Sigmoid colon (tissue), 4 donors: Measurements from ENCODE around the gene PRPH2.

Source experiments
- EP300 ChIP-seq, 4 donors: sonication (generic); formaldehyde crosslinking; IDR thresholded peaks; one replicate each; pipeline ENCODE4 v1.6.1; 2017; ENCODE audit warnings: antibody characterized with exemption in 4 of 4
- POLR2A ChIP-seq, 2 donors: fragments of 450-650 bp; IDR thresholded peaks; one replicate each; pipeline ENCODE4 v1.6.1; 2016; ENCODE audit warnings: antibody characterized with exemption in 2 of 2, mild to moderate bottlenecking in 2 of 2, moderate library complexity in 2 of 2
- POLR2AphosphoS5 ChIP-seq, 4 donors: sonication (generic); formaldehyde crosslinking; IDR thresholded peaks; one replicate each; pipeline ENCODE4 v1.6.1; 2017; ENCODE audit warnings: antibody characterized with exemption in 4 of 4
- TF ChIP-seq, protein P1 (sequence below), 4 experiments: fragments of 450-650 bp in 3 of 4; fragments of 200-600 bp in 1 of 4; IDR thresholded peaks; one replicate each; pipeline ENCODE4 v1.5.1; 2016 to 2019; ENCODE audit warnings: antibody characterized with exemption in 4 of 4, mild to moderate bottlenecking in 3 of 4, moderate library complexity in 2 of 4

DNA sequence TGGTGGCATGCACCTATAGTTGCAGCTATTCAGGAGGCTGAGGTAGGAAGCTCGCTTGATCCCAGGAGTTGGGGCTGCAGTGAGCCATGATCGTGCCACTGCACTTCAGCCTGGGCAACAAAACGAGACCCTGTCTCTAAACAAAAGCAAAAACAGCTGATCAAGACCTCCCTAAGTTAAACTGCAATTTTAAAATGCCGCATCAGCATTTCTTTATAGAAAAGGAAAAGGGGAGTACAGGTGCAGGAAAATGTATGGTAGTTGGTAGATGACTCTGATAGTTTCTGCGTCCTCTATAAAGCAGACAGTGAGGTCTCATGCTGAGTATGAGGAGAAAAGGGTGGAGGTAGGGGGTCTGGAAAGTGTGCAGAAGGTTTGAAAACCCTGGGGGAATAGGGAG, 32.4 kb upstream of the PRPH2 start:
- TF ChIP-seq POLR2AphosphoS5 (IDR thresholded peaks at IDR 0.05) (no peak), EP300 (IDR thresholded peaks at IDR 0.05) (no peak), POLR2A (IDR thresholded peaks at IDR 0.05) (no peak)
- TF ChIP-seq, protein P1, sequence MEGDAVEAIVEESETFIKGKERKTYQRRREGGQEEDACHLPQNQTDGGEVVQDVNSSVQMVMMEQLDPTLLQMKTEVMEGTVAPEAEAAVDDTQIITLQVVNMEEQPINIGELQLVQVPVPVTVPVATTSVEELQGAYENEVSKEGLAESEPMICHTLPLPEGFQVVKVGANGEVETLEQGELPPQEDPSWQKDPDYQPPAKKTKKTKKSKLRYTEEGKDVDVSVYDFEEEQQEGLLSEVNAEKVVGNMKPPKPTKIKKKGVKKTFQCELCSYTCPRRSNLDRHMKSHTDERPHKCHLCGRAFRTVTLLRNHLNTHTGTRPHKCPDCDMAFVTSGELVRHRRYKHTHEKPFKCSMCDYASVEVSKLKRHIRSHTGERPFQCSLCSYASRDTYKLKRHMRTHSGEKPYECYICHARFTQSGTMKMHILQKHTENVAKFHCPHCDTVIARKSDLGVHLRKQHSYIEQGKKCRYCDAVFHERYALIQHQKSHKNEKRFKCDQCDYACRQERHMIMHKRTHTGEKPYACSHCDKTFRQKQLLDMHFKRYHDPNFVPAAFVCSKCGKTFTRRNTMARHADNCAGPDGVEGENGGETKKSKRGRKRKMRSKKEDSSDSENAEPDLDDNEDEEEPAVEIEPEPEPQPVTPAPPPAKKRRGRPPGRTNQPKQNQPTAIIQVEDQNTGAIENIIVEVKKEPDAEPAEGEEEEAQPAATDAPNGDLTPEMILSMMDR (IDR thresholded peaks at IDR 0.05) = no peak
